Hindlimb muscle (tissue), 1 donor: ENCODE data around the gene DDX27. TPM values are rescaled to one million over a fixed set of nuclear protein-coding genes. Genes with fewer than 3 reads are reported as not detected.

Experiments used
- DNase-seq: peaks from one replicate; pipeline ENCODE4 v3.0.0-alpha.2; 2013
- polyA plus RNA-seq: library from polyadenylated mRNA; unstranded; fragments of 120-200 nt; gene quantifications from one replicate; pipeline ENCODE4 v1.2.1, GENCODE V29; 2013; ENCODE audit not compliant: insufficient read length

DDX27 gene
- polyA plus RNA-seq, 1 donor: 30.1 TPM

DNA sequence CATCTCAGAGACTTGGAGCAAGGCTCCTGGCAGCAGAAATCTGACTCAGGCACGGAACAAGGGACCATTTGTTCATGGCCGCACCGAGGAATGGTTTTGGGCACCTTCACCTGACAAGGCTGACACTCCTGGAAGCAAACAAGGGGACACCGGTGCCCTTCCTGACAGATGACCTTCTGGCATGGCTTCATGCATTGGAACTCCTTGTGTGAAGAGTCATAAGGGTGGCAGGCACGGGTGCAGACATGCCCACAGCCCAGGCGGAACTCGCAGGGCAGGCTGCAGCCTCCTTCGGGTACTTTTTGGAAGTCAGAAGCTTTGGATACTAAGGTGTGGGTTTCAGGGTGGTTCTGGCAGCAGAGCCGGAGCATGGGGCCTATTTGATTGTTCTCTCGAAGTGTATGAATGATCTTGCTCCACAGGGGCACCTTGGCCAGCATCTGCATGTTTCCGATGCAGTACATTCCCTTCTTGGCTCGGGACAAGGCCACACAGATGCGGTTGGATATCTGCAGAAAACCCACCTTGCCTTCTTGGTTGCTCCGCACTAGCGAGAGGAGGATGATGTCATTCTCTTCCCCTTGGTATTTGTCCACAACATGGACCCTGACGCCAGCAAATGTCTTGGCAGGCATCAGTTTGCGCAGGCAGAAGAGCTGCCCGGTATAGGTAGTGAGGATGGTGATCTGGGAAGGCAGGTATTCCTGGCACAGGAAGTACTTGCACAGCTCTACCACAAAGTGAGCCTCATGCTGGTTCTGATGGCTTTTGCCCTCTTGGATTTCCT lies 29.9 kb downstream of the DDX27 start:
- DNase-seq: no peak

DNA sequence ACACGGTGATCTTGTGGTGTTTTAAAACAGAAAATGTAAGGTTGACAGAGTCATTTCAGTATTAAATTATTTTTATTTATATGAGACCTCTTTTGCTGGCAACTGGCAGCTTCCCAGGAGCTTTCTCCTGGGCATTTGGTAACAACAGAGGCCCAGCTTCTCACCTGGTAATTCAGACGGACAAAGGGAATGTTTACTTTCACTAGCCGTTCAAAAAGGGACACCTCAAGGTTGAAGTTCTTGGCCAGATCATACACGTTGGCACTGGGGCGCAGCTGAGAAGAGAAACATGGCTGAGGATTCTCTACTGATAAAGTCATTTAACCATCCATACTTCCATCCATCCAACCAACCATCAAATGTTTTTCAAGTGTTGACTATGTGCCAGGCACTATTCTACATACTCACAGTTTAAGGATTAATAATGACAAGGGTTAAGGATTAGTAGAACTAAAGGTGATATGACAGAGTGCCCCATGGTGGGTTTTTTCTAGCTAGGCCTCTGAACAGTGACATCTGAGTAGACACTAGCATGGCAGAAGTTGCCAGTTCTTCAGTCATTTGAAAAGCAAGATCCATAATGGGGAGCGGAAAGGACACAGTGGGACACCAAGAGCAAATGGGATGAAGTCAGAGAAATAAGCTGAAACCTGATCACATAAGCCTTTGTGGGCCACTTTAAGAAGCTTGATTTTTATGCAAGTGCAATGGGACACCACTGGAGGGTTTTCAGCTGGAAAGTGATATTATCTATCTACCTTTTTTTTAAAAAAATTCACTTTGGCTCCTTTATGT lies 33.5 kb downstream of the DDX27 start:
- DNase-seq: no peak

DNA sequence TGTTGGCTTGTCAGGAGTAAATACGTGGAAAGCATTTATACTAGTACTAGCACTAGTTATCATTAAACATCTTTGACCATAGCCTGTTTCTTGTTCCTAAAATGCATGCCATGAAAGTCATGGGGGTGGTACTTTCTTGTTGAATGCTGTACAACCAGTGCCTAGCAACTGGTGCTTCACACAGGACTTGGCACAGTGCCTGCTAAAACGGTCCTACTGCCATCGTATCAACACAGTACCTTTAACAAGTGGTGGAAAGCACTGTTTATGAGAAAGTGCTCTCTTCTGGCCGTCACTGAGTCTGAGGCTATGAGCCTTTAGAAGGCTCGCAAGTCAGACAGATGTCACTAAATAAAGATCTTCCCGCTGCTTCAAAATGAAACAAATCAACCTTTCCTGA lies 37.0 kb downstream of the DDX27 start:
- DNase-seq: no peak

DNA sequence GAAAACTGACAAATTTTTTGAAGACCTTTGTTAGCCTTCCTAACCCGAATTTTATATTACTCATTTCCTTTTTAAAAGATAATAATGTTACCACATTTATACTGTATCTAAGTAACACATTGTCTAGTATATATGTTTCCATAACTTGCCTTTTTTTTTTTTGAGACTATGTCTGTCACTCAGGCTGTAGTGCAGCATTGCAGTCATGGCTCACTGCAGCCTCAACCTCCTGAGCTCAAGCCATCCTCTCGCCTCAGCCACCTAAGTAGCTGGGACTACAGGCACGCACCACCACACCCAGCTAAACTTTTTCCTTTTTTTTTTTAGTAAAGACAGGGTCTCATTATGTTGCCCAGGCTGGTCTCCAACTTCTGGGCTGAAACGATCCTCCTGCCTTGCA lies 40.1 kb downstream of the DDX27 start:
- DNase-seq: no peak

DNA sequence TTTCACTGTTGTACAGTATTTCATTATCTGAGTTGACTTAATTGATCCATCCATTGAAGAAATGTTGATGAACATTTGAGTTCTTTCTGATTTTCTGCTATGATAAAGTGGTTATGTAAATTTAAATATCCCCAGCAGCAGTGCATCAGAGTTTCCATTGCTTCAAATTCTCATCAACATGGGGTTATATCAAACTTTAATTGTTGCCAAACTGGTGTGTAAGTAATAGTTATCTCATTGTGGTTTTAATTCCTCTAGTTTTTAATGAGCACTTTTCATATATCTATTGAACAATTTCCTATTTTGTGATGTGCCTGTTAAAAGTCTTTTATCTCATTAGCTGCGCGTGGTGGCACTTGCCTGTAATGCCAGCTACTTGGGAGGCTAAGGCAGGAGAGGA lies 40.6 kb downstream of the DDX27 start:
- DNase-seq: no peak

DNA sequence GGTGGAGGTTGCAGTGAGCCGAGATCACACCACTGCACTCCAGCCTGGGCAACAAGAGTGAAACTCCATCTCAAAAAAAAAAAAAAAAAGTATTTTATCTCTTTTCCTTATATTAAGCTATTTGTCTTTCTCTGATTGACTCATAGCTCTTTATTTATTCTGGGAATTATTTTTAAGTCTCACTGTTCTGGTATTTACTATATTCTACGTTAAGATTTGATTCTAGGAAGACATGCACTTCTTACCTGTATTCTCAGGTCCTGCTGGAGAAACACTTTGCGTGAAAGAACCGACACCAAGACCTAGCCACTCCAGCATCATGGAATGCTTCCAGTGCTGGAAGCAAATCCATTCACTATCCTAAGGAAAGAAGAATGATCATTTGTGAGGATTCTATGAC lies 41.0 kb downstream of the DDX27 start:
- DNase-seq: no peak

DNA sequence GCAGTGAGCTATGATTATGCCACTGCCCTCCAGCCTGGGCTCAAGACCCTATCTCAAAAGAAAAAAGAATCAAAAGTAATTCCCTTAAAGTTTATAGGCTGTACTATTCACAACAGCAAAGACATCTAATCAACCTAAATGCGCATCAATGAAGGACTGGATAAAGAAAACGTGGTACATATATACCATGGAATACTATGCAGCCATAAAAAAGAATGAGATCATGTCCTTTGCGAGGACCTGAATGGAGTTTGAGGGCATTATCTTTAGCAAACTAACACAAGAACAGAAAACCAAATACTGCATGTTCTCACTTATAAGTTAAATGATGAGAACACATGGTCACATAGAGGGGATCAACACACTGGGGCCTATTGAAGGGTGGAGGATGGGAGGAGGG lies 42.0 kb downstream of the DDX27 start:
- no peak for DNase-seq

DNA sequence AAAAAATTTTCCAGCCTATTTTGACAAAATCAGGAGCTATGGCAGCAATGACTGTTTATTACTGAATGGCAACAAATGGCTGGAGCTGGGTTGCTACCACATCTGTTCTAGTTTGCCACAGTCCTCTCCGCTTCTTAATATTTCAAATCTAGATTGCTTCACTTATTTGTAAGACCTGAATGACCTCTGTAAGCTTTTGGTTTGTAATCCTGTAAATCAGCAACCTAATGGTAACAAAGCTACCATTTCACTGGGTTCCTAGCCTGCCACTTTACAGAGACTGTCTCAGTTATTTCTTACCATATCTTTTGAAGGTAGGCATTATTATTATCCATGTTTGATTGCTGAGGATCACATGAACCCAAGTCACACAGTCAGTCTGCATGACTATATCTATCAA lies 43.2 kb downstream of the DDX27 start:
- DNase-seq: no peak

DNA sequence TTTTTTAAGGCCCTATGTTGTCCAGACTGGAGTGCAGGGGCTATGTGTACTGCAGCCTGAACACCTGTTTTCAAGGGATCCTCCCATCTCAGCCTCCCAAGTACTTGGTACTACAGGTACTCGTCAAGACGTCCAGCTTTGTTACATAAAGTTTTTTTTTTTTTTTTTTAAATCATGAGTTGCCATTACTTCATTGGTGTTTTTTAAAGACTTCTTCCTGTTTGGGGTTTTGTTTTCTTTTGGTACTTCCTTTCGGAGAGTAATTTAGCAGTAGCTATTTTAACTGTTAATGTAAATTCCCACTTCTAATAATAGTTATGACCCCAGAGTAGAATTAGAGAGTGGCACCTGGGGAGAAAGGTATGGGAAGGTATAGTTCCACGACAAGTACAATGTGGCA lies 48.1 kb downstream of the DDX27 start:
- DNase-seq: no peak

DNA sequence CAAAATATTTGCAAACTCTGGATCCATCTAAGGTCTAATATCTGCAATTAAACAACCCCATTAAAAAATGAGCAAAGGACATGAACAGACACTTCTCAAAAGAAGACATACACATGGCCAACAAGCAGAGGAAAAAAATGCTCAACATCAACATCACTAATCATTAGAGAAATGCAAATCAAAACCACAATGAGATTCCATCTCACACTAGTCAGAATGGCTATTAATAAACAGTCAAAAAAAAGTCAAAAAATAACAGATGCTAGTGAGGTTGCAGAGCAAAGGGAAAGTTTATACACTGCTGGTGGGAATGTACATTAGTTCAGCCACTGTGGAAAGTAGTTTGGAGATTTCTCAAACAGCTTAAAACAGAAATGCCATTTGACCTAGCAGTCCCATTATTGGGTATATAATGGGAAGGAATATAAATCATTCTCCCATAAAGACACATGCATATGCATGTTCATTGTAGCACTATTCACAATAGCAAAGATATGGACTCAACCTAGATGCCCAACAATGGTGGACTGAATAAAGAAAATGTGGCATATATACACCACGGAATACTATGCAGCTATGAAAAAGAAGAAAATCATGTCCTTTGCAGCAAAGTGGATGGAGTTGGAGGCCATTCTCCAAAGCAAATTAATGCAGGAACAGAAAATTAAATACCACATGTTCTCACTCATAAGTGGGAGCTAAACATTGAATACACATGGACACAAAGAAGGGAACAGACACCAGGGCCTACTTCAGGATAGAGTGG lies 49.6 kb downstream of the DDX27 start:
- no peak for DNase-seq

DNA sequence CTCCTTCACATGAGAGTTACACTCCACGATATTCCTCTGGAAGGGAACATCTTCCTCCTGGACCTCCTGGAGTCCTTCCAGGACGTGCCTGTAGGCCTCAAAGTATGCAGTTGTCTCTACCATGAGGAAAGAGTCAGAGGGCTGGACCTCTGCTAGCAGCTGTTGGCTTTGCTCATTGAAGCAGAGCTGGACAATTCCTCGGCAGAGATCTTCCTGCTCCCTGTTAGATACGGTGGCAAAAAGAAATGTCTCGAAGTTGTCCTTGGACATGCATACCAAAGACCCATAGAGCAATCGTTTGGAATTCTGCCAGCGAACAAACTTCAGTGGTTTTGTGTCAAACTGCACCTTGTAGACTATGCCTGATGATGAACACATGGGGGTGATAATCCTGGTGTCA lies 51.0 kb downstream of the DDX27 start:
- no peak for DNase-seq

DNA sequence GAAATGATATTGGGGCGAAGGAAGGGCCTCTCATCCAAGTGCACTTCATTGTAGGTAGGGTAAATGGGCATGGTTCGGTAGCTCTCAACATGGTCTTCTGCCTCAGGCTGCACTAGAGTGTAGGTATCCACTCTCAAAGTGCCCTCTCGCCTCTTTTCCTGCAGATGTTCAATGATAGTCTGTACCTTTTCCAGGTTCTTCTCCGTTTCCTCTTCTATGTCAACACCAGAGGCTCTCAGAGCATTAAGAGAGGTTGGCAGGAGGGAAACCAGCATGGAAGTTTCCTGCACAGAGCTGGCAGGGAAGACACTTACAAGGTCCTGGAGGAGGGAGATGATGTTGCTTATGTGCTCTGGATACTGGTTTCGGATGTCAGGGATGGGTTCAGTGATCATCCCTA lies 51.5 kb downstream of the DDX27 start:
- DNase-seq: no peak

DNA sequence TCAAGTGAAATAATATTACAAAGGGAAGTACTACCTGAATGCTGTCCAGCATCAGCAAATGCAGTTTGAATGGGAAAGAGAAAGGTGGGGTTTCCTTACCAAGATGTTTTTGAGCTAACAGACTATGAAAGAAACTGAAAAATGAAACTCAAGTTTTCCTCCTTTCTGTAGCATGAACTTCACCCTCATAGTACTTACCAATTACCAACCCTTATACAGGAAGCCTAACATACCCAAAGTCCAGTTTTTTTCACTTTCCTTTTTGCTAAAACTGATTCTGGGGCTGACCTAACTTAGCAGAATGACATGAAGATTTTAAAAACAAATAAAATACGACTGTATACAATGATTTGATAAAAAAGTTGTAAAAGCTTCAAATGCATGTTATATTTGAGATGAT lies 53.4 kb downstream of the DDX27 start:
- no peak for DNase-seq

DNA sequence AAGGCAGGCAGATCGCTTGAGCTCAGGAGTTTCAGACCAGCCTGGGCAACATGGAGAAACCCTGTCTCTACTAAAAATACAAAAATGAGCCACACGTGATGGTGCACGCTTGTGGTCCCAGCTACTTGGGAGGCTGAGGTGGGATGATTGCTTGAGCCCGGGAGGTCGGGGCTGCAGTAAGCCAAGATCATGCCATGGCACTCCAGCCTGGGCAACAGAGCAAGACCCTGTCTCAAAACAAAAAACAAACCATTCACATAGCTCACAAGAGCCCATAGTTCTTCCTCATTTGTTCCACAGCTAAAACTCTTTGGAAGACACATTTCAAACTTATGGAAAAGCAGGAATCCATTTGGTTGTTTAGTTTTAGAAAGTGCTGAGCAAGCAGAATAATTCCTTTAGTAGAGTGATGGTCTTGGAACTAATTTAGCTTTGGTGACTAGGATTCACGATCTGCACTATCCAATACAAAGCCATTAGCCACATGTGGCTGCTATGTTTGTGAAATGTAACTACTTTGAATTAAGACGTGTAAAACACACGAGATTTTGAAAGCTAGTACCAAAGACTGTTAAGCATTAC lies 54.6 kb downstream of the DDX27 start:
- DNase-seq: no peak

DNA sequence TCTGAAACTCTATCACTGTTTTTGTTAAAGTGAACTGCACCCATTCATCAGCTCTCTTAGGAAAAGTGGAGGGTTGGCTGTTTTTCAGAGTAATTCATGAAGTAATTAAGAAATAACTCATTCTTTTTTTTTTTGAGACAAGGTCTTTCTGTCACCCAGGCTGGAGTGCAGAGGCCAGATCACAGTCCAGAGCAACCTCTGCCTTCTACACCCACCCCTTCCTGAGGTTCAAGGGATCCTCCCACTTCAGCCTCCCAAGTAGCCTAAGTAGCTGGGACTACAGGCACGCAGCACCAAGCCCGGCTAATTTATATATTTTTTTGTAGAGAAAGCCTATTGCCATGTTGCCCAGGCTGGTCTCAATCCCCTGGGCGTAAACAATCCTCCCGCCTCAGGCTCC lies 56.0 kb downstream of the DDX27 start:
- no peak for DNase-seq

DNA sequence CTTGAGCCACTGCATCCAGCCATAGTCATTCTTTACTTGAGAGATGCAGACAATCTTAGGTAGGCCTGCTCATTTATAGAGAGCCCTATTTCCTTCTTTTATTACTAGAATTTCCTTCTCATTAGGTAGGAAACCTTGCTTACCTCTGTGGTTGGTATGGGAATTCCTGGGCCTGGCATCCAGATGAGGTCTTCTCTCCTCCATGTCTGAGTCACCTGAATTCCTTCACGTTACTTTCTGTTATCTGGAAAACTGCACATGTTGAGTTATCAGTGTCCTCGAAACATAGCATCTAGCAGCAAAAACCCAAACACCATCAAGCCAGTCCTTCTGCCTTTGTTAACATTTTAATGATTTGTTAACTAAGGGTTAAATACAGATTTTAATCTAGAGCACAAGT lies 56.4 kb downstream of the DDX27 start:
- DNase-seq: no peak

DNA sequence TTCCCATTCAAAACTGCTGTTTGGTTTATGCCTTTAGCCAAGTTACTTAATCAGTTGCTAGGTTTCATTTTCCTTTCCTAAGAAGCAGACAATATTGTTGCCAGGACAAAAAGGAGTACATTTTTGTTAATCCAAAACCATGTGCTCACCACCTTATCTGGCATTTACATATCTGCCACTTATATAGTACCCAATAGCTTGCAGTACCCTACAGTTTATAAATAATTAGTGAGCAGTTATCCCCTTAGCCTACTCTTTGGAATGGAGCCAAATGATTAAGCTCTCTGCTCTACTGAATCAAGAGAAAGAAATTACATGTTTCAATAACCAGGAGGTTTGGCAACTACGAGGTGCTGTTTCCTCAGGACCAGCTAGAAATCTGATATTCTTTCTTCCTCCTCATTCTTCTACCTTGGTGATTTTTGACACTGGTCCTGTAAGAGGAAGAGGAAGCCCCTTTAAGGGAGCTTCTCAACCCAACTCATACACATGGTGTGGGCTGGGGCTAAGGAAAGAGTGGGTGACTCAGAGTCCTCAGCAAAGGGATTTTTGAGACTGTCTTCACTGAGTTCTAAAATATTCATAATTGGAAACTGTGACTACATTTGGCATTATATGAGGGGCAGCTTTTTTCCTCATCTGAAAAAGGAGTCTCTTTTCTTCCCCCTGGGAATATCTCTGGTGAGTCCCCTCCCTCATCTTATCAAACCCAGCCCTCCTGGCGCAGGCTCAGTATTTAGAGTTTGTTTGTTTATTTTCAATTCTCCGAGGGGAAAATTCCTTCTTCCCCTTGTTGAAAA lies 57.1 kb downstream of the DDX27 start:
- DNase-seq: peak; percentile 48

DNA sequence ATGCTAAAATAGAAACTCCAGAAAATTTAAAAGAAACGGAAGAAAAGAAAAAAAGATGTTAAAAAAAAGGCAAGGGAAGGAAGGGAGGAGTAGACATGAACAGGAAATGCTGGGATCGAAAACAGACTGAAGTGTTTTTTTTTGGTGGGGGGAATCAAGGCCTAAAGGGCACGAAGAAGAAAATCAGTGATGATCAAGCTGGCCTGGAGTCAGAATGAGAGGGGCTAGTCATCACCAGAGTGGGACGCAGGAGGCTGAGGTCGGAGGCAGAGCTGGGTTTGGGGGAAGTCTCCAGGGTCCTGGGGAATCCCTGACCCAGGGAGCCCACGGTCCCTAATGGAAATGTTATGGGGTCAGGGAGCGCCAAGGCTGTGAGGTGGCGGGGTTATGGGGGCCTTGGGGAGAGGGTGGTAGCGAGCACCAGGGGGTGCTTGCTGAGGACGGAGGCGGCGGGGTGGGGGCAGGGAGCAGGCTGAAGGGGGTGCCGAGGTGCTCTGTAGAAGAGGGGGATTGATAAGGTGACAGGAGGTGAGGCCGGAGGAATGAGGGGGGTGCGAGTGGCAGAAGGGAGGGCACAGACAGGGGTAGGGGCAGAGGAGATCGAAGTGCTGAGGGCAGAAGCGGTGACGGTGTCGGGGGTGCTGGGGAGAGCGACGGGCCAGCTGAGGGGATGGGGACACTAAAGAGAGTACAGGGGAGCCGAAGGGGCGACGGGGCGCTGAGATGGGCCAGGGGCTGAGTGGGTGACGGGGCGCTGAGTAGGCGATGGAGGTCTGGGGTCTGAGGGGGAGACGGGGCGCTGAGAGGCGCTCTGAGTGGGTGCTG lies 58.0 kb downstream of the DDX27 start:
- DNase-seq: peak; percentile 58

DNA sequence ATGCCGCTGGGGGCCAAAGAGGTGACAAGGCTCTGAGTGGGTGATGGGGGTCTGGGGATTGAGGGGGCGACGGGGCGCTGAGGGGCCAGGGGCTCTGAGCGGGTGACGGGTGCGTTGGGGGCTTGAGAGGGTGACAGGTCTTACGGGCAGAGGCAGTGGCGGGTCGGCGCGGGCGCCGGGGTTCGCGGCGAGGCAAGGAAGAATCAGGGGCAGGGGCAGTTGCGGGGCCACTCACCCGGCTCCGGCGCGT lies 58.5 kb downstream of the DDX27 start:
- DNase-seq: no peak

DNA sequence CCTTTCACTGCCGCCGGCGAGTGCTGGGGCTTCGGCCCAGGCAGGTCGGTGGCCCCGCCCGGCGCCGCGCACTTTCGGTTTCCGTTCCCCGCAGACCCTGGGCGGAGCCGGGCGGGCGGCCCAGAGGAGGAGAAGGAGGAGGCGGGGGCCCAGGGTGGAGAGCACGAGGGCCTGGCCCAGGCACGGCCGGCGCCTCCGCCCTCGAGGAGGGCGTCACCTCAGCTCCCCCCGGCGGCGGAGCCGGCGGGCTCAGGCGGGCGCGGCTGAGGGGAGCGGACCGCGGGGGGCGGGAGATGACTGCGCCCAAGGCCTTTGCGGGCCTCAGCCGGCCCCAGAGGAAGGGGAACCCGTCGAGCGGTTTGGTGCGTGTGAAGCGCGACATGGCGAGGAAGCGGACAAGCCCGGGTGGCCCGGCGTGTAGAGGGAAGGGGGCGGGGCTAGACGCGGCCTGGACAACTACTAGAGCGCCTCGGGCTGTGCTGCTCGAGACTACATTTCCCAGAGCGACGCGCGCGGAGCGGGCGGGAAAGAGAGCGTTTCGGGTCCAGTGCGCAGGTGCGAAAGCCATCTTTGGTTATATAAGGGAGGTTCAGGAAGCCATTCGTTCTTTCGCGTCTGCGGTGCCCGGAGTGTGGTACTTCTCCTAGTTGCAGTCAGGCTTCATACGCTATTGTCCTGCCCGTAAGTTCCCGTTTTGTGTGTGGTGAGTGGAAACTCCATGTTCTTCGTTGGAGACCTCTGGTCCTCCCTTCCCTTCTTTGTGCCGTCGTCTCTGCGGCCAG lies 59.0 kb downstream of the DDX27 start, which contains the start of gene ZNFX1:
ZNFX1 (minus strand) TSS at position 22 of the 782 bp plus-strand sequence. CDS start 2,218 bp downstream, outside the sequence.
- peak; percentile 99 for DNase-seq
